IPS-NIHi7 (cell line): ENCODE results near the gene RNU1-4.
"Not testable (repeated sequence)": the region's sequence is repeated elsewhere in the genome, so short reads cannot be mapped to it uniquely, and the experiment has no call there.

Source experiments
- DNase-seq: peaks from one replicate; pipeline ENCODE4 v3.0.0; 2012; ENCODE audit warnings: mixed read lengths; ENCODE audit errors: extremely low spot score

Gene RNU1-4

GRCh38 chr1:16728243-16728949 is 11.9 kb upstream of the RNU1-4 start:
- DNase-seq, result not testable (repeated sequence)

GRCh38 chr1:16732254-16732896 is 7.9 kb upstream of the RNU1-4 start:
- DNase-seq, result not testable (repeated sequence)

- not testable (repeated sequence) for DNase-seq
Measured at GRCh38 chr1:16741230-16741629, 914 bp downstream of the RNU1-4 start.

GRCh38 chr1:16747660-16748059 is 7.3 kb downstream of the RNU1-4 start:
- DNase-seq, result not testable (repeated sequence)

- DNase-seq, result not testable (repeated sequence)
Measured at GRCh38 chr1:16748710-16749109, 8.4 kb downstream of the RNU1-4 start.

GRCh38 chr1:16749910-16750888 is 9.9 kb downstream of the RNU1-4 start:
- DNase-seq, result not testable (repeated sequence)

GRCh38 chr1:16752770-16753169 is 12.5 kb downstream of the RNU1-4 start:
- not testable (repeated sequence) for DNase-seq

- DNase-seq, result not testable (repeated sequence)
Measured at GRCh38 chr1:16755385-16755784, 15.1 kb downstream of the RNU1-4 start.

- DNase-seq, result not testable (repeated sequence)
Measured at GRCh38 chr1:16755932-16756331, 15.6 kb downstream of the RNU1-4 start.

GRCh38 chr1:16757574-16757973 is 17.3 kb downstream of the RNU1-4 start:
- DNase-seq, result not testable (repeated sequence)

GRCh38 chr1:16758060-16758459 is 17.7 kb downstream of the RNU1-4 start:
- not testable (repeated sequence) for DNase-seq

GRCh38 chr1:16759041-16759493 is 18.8 kb downstream of the RNU1-4 start:
- not testable (repeated sequence) for DNase-seq

GRCh38 chr1:16759650-16760455 is 19.5 kb downstream of the RNU1-4 start:
- DNase-seq, result not testable (repeated sequence)

- DNase-seq, result not testable (repeated sequence)
Measured at GRCh38 chr1:16760456-16760765, 20.1 kb downstream of the RNU1-4 start.

GRCh38 chr1:16760801-16761200 is 20.5 kb downstream of the RNU1-4 start:
- DNase-seq, result not testable (repeated sequence)

GRCh38 chr1:16764248-16764819 is 24.0 kb downstream of the RNU1-4 start:
- not testable (repeated sequence) for DNase-seq

- DNase-seq, result not testable (repeated sequence)
Measured at GRCh38 chr1:16764820-16765655, 24.7 kb downstream of the RNU1-4 start.

GRCh38 chr1:16765731-16766605 is 25.7 kb downstream of the RNU1-4 start:
- not testable (repeated sequence) for DNase-seq
